ENCODE data around the gene NT5DC3. TPM values are rescaled to one million over a fixed set of nuclear protein-coding genes. Genes with fewer than 3 reads are reported as not detected.

Gene NT5DC3
- total and polyA plus RNA-seq, 8 donors, result 2.6 to 6.4 (median 4.0) TPM

DNA sequence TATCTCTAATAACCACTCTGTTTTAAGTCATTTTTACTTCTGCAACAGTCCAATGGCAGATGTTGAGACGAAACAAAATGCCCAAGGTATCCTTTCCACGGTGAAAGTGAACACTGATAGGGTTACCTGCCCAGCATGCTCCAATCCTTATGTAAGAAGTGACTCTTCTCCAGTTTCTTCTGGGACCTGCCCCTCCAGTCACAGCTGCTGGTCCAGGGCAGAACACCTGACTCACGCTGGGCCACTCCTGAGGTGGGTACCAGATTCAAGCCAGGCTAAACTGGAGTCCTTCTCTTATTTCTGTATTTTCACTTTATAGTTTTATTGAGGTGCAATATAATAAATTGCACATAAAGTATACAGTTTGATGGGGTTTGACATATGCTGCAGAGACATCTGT lies 16.7 kb downstream of the NT5DC3 start:
- intact Hi-C loops (cut with DNase I), result no loop called here
- TF ChIP-seq, protein P1, sequence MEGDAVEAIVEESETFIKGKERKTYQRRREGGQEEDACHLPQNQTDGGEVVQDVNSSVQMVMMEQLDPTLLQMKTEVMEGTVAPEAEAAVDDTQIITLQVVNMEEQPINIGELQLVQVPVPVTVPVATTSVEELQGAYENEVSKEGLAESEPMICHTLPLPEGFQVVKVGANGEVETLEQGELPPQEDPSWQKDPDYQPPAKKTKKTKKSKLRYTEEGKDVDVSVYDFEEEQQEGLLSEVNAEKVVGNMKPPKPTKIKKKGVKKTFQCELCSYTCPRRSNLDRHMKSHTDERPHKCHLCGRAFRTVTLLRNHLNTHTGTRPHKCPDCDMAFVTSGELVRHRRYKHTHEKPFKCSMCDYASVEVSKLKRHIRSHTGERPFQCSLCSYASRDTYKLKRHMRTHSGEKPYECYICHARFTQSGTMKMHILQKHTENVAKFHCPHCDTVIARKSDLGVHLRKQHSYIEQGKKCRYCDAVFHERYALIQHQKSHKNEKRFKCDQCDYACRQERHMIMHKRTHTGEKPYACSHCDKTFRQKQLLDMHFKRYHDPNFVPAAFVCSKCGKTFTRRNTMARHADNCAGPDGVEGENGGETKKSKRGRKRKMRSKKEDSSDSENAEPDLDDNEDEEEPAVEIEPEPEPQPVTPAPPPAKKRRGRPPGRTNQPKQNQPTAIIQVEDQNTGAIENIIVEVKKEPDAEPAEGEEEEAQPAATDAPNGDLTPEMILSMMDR (IDR thresholded peaks at IDR 0.05), result no peak
- peak in 1 of 4 donors; percentile 35 for ATAC-seq

DNA sequence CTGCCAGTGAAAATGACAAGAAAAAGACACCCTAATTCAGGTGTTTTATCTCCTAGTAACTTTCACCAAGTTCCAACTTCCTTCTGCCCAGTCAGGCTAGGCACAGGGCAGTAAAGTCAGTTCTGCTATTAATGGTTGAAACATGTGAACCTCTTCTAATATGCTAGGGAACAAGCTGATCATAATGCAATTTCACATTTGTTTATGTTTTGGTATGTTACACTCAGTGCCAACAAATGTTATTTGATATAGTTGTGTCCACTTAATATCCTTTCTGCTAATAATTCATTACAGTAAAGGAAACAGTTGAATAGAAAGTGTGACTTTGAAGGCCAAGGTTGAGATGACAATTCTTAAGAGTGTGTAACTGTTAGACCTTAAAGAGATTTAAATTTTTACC lies 17.2 kb downstream of the NT5DC3 start:
- DNase-seq (no peak), ATAC-seq (no peak), FAIRE-seq (no peak)
- Histone ChIP-seq H3K9me3 (no peaks in the 10 kb centered on the region), H3K27ac (no peak overlapping the region), H3K27me3 (no peaks in the 10 kb centered on the region), H3K4me3 (no peak overlapping the region), H3K4me1 (no peaks in the 10 kb centered on the region), H3K36me3 (no peaks in the 10 kb centered on the region)
- intact Hi-C loops (cut with DNase I), result no loop called here
- TF ChIP-seq, protein P1 (IDR thresholded peaks at IDR 0.05), result no peak

More for the DNA sequence above, 16.7 kb downstream of the NT5DC3 start:
- WGBS, 2 donors, result 76 to 77% methylated on average over 3 of the region's 3 CpGs
- DNase-seq (no peak), FAIRE-seq (no peak)
- Histone ChIP-seq H3K36me3 (no peaks in the 10 kb centered on the region), H3K9me3 (no peaks in the 10 kb centered on the region), H3K27ac (no peak overlapping the region), H3K27me3 (no peaks in the 10 kb centered on the region), H3K4me3 (no peak overlapping the region), H3K4me1 (no peaks in the 10 kb centered on the region)

DNA sequence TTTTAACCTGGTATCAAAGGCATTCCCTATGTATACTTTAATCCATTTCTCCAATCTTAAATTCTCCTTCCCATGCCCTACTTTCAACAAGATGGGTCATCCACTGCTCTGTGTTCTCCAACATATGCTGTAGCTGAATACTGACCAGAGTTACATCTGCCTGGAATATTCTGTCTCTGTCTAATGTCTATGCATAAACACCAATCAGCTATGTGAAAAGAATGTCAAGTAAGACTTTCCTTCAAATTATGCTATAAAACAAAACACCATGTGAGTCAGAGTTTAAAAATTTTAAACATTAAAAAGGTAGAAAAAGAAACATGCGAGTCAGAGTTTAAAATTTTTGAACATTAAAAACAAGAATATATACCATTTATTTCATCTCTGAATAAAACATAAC lies 19.3 kb downstream of the NT5DC3 start:
- ATAC-seq, result no peak
- Histone ChIP-seq H3K4me3 (no peak overlapping the region), H3K27ac (no peak overlapping the region), H3K4me1 (no peaks in the 10 kb centered on the region), H3K27me3 (no peaks in the 10 kb centered on the region), H3K36me3 (no peaks in the 10 kb centered on the region), H3K9me3 (no peaks in the 10 kb centered on the region)
- 95 to 98% methylated on average over 1 of the region's 1 CpG for WGBS, 2 donors
- TF ChIP-seq, protein P1 (IDR thresholded peaks at IDR 0.05), result no peak
- peak; percentile 79 for FAIRE-seq
- intact Hi-C loops (cut with DNase I), result no loop called here
- no peak for DNase-seq

DNA sequence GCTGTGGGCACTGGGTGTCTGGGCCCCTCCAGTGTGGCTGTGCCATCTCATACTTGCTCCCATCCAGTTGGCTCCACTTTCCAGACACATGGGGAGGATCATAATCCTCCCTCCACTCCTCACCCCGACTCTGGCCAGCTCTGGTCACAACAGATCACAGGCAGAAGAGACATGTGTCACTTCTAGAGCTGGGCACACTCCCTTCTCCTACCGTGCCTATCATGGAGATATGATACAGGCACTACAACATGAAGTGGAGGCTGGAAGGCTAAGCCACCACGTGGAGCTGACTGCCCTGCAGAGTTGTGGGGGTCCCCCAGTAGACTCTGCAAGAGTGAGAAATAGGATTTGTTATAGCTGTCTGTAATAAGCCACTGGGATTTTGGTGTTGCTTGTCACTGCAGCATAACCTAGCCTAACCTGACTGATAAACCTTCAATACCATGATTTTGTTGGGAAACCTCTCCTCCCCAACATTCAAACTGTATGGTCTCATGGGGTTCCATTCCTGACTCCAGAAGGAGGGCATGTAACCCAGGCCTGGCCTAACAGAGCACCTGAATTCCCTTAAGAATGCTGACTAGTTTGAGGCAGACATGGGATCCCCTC lies 20.0 kb downstream of the NT5DC3 start:
- TF ChIP-seq, protein P1 (IDR thresholded peaks at IDR 0.05), result no peak
- FAIRE-seq (no peak), DNase-seq (no peak), ATAC-seq (no peak)
- WGBS, 2 donors, result 92 to 96% methylated on average over 3 of the region's 3 CpGs
- no peaks in the 10 kb centered on the region for H3K4me1 ChIP-seq
- H3K4me3 ChIP-seq, result no peak overlapping the region
- no peaks in the 10 kb centered on the region for H3K27me3 ChIP-seq
- H3K36me3 ChIP-seq, result no peaks in the 10 kb centered on the region
- intact Hi-C loops (cut with DNase I), result no loop called here
- H3K9me3 ChIP-seq, result no peaks in the 10 kb centered on the region
- no peak overlapping the region for H3K27ac ChIP-seq

DNA sequence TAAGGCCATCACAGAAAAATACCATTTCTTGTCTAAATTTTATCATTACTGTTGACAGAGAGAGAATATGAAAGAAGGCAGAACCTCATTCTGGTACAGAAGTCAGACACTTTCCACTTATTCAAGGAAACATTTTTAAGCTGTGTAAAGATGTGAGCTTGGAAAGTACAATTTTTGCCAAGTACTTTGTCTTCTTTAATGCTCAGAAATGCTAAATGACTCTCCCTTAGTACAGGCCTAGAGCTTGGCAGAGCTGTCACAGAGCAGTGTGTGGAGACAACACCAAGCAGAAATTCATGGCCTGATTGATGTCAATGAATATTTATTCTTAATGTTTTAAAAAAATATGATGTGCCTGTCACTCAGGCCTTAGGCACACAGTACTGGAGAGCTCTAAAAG lies 20.7 kb downstream of the NT5DC3 start:
- FAIRE-seq (no peak), ATAC-seq (no peak), DNase-seq (no peak)
- H3K4me3 ChIP-seq, result no peak overlapping the region
- H3K27me3 ChIP-seq, result no peaks in the 10 kb centered on the region
- TF ChIP-seq, protein P1 (IDR thresholded peaks at IDR 0.05), result no peak
- H3K4me1 ChIP-seq, result no peaks in the 10 kb centered on the region
- H3K9me3 ChIP-seq, result no peaks in the 10 kb centered on the region
- H3K36me3 ChIP-seq, result no peaks in the 10 kb centered on the region
- intact Hi-C loops (cut with DNase I), result no loop called here
- no peak overlapping the region for H3K27ac ChIP-seq
